Measurements from ENCODE around the gene MLLT10.

The MLLT10 gene

GRCh38 chr10:21533467-21534279 lies at the start of gene MLLT10:
MLLT10 (plus strand) TSS chr10:21534232; CDS start chr10:21534645, 413 bp downstream.
- DNase-seq (ENCODE audit: low spot score) = peak; percentile 91

GRCh38 chr10:21487416-21488180 lies 46.4 kb upstream of the MLLT10 start:
- DNase-seq (ENCODE audit: low spot score) = no peak

DNA sequence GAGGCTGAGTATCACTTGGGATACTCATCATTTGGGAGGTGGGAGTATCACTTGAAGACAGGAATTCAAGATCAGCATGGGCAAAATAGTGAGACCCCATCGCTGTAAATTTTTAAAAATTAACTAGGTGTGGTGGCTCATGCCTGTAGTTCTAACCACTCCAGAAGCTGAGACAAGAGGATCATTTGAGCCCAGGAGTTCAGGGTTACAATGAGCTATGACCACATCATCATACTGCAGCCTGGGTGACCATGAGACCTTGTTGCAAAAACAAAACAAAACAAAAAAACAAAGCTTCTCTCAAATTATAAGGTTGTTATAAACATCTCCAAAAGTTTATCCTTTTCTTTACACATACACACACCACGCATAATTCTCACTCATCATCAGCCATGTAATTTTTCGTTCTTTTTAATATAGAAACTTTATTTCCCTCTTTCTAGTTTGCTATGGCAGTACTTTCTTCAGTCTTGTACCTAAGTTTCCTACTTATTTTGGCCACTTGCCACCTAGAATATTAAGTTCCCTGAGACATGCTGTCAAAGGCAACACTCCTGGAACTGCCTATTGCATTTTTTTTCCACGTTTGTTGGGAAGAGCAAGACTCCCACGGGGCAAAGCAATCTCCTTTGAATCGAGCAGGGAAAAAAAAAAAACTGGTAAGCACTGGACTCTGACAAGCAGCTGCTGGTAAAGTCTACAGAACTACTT lies 45.6 kb upstream of the MLLT10 start:
- no peak for DNase-seq (ENCODE audit: low spot score)

GRCh38 chr10:21488957-21489446 lies 45.0 kb upstream of the MLLT10 start:
- DNase-seq (ENCODE audit: low spot score) = no peak

DNA sequence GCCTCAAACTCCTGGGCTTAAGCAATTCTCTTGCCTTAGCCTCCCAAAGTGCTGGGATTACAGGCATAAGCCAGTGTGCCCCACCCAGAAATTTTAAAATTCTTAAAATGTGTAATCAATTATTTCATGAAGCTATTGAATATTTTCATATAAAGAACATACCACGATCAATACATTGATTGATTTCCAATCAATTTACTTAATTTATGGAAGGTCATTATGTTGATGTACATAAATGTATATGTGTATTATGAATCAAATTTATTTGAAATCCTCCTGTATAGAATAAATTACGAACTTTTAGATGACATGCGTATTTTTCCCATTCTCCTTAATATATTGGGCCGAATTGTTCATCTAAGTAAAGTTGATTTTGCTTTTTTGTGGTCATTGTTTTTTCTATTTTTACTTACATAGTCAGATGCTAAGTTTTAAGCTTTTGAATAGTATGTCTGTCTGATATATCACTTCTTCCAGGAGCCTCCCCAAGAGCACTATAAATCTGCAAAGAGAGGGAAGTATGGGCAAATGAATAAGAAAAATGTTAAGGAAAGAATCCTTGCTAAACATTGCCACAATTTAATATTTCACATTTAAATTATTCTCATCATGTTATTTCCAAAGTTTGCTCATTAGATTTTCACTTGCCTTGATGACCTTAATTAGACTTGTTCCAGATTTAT lies 43.9 kb upstream of the MLLT10 start:
- no peak for DNase-seq (ENCODE audit: low spot score)

DNA sequence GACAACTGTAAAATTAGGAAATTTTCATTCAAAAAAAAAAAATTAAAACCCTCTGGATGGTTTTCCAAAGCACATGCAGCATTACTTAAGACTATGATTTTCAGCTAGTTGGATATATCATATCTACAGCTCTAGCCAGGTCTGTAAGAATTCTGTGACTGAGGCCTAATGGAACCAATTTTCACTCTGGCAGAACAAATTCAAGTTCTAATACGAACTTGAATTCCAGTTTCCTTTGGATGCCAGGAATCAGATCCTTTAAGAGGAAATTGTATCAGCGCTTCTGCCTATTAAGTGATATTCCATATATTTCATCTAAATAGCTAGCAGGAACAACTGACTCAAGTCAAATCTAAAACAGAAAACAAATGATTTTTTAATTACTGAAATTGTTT lies 43.3 kb upstream of the MLLT10 start:
- no peak for DNase-seq (ENCODE audit: low spot score)

DNA sequence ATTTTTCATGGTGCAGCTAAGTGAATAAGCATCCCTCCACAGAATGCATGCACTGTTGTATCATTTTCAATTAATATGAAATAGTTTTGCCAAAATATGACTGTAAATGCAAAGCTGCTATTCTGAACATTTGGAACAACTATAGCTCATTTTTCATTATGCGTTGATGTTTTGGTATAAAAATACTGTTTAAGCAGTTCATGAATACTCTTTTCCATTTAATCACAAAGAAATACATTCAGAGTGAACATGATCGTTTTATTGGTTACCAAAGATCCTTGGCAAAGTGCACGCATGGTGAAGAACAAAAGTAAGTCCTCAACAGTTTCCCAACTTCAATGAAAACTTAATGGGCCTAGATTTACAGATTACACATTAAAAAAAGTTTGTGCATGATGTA lies 41.6 kb upstream of the MLLT10 start:
- DNase-seq (ENCODE audit: low spot score) = no peak

DNA sequence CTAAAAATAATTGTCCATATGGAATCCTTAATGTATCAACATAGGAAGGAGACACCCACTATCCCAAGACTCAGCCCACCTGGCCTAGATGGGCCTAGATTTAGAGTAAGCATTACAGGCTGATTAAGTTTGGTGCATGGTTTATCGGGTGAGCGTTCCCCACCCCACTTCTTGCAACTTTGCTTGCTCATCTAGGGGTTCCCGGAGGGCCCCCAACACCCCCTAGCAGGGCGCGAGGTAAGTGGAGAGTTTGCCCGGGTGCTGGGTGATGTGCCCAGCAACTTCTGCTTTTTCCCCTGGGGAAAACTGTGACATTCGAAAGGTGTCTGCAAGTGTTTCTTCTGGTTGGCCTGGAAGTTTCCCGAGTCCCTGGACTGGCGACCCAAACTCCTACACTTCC lies 40.2 kb upstream of the MLLT10 start:
- DNase-seq (ENCODE audit: low spot score) = no peak

- DNase-seq (ENCODE audit: low spot score) = no peak
Measured at GRCh38 chr10:21494191-21495001, 39.6 kb upstream of the MLLT10 start.

DNA sequence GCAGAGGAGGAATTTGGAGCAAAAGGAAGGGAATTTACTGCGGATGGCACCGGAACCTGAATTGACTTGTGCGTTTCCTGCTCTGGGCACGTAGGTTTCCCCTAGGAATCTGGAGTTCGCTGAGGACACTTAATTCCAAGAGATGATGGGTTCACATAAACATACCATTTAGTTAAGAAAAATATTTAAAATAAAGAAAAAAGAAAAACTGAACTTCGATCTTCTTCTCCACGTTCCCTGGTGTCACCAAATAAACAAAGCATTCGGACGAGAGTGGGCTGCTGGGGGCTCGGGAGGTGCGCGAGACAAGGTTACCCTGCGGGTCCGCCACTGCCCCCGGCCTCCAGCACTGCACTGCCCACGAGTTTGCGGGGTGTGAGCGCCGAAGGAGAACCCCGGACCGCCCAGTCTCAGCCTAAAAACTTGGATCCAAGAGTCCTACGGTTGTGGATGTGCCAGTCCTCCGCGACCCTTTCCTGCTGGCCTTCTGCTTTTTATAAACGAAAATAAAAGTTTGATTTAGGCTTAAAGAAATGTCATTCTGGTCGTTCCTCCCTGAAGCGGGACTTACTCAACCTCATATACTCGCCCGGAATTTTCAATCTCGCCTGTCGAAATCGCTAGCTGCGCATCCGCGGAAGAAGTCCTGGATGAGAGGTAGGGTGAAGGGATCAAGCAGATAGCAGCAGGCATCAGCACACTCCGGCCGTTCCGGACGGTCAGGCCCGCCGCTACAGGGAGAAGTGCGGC lies 38.9 kb upstream of the MLLT10 start:
- peak; percentile 38 for DNase-seq (ENCODE audit: low spot score)

GRCh38 chr10:21495752-21496342 lies 38.2 kb upstream of the MLLT10 start:
- peak; percentile 85 for DNase-seq (ENCODE audit: low spot score)

- DNase-seq (ENCODE audit: low spot score) = peak; percentile 68
Measured at GRCh38 chr10:21496343-21497176, 37.5 kb upstream of the MLLT10 start.

- peak; percentile 88 for DNase-seq (ENCODE audit: low spot score)
Measured at GRCh38 chr10:21497177-21497807, 36.7 kb upstream of the MLLT10 start.

GRCh38 chr10:21498377-21498776 lies 35.7 kb upstream of the MLLT10 start:
- DNase-seq (ENCODE audit: low spot score) = no peak

DNA sequence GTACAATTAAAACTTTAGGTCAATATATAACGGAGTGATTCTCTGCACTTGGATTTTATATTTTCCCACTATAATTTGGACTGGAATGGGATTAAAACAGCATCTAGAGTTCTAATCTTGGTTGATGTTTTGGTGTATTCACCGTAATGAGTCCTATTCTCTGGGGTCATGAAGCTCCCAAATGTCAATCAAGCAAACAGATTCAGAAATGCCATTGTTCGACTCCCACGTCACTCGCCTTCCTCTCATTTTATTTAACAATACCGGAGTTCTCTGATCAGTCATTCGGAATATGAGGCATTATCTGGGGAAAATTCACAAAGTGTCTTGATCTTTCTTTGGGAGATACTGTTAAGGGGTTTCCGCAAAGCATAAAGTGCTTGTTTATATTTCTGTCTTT lies 35.0 kb upstream of the MLLT10 start:
- no peak for DNase-seq (ENCODE audit: low spot score)

- DNase-seq (ENCODE audit: low spot score) = no peak
Measured at GRCh38 chr10:21499701-21500577, 34.1 kb upstream of the MLLT10 start.

GRCh38 chr10:21500578-21500910 lies 33.5 kb upstream of the MLLT10 start:
- no peak for DNase-seq (ENCODE audit: low spot score)

DNA sequence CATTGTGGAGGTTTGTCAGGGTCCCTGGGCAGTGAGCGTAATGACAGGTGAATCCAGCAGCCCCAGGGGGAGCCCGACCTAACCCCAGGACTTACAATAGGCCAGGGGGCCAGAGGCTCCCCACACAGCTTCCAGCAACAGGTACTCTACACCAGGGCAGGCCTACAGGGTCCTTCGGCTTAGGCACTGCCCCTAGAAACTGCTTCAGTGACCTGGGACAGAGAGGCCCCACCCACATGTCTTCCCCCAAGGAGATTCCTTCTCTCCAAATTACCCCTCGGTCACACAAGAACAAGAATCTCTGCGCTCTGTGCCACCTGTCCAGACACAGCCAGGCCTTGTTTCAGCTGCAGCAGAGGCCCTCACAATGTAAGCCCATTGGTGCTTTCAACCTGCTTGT lies 32.9 kb upstream of the MLLT10 start:
- DNase-seq (ENCODE audit: low spot score) = no peak
